Germinal center (tissue), 1 donor: ENCODE measurements around the gene NME2.
"Not testable (repeated sequence)": the region's sequence is repeated elsewhere in the genome, so short reads cannot be mapped to it uniquely, and the experiment has no call there.

Experiments used
- DNase-seq: peaks from one replicate; pipeline ENCODE4 v3.0.0; 2012; ENCODE audit warnings: mixed read lengths, low spot score

The NME2 gene

GRCh38 chr17:51153210-51154072 is 12.8 kb upstream of the NME2 start, which contains the start of gene NME1:
NME1 (plus strand) TSS chr17:51153559; CDS start chr17:51155655, 2,096 bp downstream.
- peak; percentile 94 for DNase-seq

GRCh38 chr17:51154176-51154575 is 12.0 kb upstream of the NME2 start:
- no peak for DNase-seq

GRCh38 chr17:51155416-51155815 is 10.8 kb upstream of the NME2 start:
- no peak for DNase-seq

- no peak for DNase-seq
Observed at GRCh38 chr17:51159604-51160003, 6.6 kb upstream of the NME2 start.

- DNase-seq = no peak
Observed at GRCh38 chr17:51161541-51161940, 4.7 kb upstream of the NME2 start.

GRCh38 chr17:51164911-51165679 is 1.1 kb upstream of the NME2 start:
- DNase-seq = no peak

- DNase-seq = no peak
Observed at GRCh38 chr17:51165680-51166197, 472 bp upstream of the NME2 start.

- peak; percentile 91 for DNase-seq
Observed at GRCh38 chr17:51166987-51167931, 1.0 kb downstream of the NME2 start.

- no peak for DNase-seq
Observed at GRCh38 chr17:51169340-51169739, 3.1 kb downstream of the NME2 start.

- no peak for DNase-seq
Observed at GRCh38 chr17:51170736-51171135, 4.5 kb downstream of the NME2 start.

- not testable (repeated sequence) for DNase-seq
Observed at GRCh38 chr17:51172030-51172429, 5.8 kb downstream of the NME2 start.

- DNase-seq = no peak
Observed at GRCh38 chr17:51180486-51180885, 14.3 kb downstream of the NME2 start.

- DNase-seq = no peak
Observed at GRCh38 chr17:51184124-51184523, 17.9 kb downstream of the NME2 start.

GRCh38 chr17:51185763-51186332 is 19.6 kb downstream of the NME2 start:
- no peak for DNase-seq

GRCh38 chr17:51188271-51188833 is 22.1 kb downstream of the NME2 start:
- DNase-seq = no peak

GRCh38 chr17:51189162-51189561 is 23.0 kb downstream of the NME2 start:
- no peak for DNase-seq

GRCh38 chr17:51189628-51190027 is 23.4 kb downstream of the NME2 start:
- DNase-seq = no peak

GRCh38 chr17:51191895-51192294 is 25.7 kb downstream of the NME2 start:
- DNase-seq = no peak

GRCh38 chr17:51197754-51198153 is 31.5 kb downstream of the NME2 start:
- DNase-seq = no peak

- no peak for DNase-seq
Observed at GRCh38 chr17:51200295-51200694, 34.1 kb downstream of the NME2 start.

GRCh38 chr17:51200846-51201245 is 34.6 kb downstream of the NME2 start:
- no peak for DNase-seq
